Measurements from ENCODE around the gene PRMT1.

The PRMT1 gene

GRCh38 chr19:49701271-49701786, 24.3 kb downstream of the PRMT1 start:
- Mint-ChIP-seq H3K27me3 (ENCODE audit: low read depth, poor library complexity) (no peaks in the 10 kb centered on the region), H3K4me1 (peaks cover 28% of the 10 kb centered on the region), H3K36me3 (ENCODE audit: low read depth) (peaks cover 33% of the 10 kb centered on the region), H3K4me3 (peak overlapping the region; percentile 33), H3K9me3 (no peaks in the 10 kb centered on the region), H3K27ac (peak overlapping the region; percentile 92)
- TF ChIP-seq, protein P1, sequence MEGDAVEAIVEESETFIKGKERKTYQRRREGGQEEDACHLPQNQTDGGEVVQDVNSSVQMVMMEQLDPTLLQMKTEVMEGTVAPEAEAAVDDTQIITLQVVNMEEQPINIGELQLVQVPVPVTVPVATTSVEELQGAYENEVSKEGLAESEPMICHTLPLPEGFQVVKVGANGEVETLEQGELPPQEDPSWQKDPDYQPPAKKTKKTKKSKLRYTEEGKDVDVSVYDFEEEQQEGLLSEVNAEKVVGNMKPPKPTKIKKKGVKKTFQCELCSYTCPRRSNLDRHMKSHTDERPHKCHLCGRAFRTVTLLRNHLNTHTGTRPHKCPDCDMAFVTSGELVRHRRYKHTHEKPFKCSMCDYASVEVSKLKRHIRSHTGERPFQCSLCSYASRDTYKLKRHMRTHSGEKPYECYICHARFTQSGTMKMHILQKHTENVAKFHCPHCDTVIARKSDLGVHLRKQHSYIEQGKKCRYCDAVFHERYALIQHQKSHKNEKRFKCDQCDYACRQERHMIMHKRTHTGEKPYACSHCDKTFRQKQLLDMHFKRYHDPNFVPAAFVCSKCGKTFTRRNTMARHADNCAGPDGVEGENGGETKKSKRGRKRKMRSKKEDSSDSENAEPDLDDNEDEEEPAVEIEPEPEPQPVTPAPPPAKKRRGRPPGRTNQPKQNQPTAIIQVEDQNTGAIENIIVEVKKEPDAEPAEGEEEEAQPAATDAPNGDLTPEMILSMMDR (IDR thresholded peaks at IDR 0.05), result no peak
- DNase-seq, result peak; percentile 64

- Mint-ChIP-seq H3K4me1 (peaks cover 30% of the 10 kb centered on the region), H3K27ac (no peak overlapping the region), H3K27me3 (ENCODE audit: low read depth, poor library complexity) (no peaks in the 10 kb centered on the region), H3K4me3 (no peak overlapping the region), H3K9me3 (no peaks in the 10 kb centered on the region), H3K36me3 (ENCODE audit: low read depth) (peaks cover 39% of the 10 kb centered on the region)
- DNase-seq, result no peak
- TF ChIP-seq, protein P1 (IDR thresholded peaks at IDR 0.05), result no peak
Measured at GRCh38 chr19:49704888-49705642, 28.0 kb downstream of the PRMT1 start.

- Mint-ChIP-seq H3K4me3 (no peak overlapping the region), H3K36me3 (ENCODE audit: low read depth) (peaks cover 44% of the 10 kb centered on the region), H3K27me3 (ENCODE audit: low read depth, poor library complexity) (no peaks in the 10 kb centered on the region), H3K9me3 (no peaks in the 10 kb centered on the region), H3K27ac (peak overlapping the region; percentile 16), H3K4me1 (peaks cover 22% of the 10 kb centered on the region)
- TF ChIP-seq, protein P1 (IDR thresholded peaks at IDR 0.05), result no peak
- no peak for DNase-seq
Measured at GRCh38 chr19:49705919-49706318, 28.8 kb downstream of the PRMT1 start.

DNA sequence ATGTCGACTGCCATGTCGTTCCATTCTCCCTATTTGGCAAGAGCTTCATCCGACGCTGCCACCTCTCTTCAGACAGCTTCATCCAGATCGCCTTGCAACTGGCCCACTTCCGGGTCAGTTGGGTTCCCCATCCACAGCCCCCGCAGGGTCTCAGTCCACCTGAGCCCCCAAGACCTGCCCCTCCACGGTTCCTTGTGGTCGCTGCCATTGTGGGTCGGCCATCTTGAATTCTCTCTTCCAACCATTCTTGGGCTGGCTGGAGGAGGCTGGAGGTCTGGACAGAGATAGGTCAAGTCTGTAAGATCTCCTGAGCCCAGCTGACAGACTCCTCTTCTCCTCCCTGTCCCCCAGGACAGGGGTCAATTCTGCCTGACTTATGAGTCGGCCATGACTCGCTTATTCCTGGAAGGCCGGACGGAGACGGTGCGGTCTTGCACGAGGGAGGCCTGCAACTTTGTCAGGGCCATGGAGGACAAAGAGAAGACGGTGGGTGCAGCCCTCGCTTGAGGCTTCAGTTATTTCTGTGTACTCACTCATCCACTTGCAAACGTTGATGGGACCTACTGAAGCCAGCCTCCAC, 33.4 kb downstream of the PRMT1 start:
- TF ChIP-seq, protein P1 (IDR thresholded peaks at IDR 0.05), result no peak
- H3K9me3 Mint-ChIP-seq, result no peaks in the 10 kb centered on the region
- no peak overlapping the region for H3K4me3 Mint-ChIP-seq
- H3K27me3 Mint-ChIP-seq (ENCODE audit: low read depth, poor library complexity), result no peaks in the 10 kb centered on the region
- peaks cover 7% of the 10 kb centered on the region for H3K4me1 Mint-ChIP-seq
- peaks cover 73% of the 10 kb centered on the region for H3K36me3 Mint-ChIP-seq (ENCODE audit: low read depth)
- DNase-seq, result no peak
- H3K27ac Mint-ChIP-seq, result no peak overlapping the region

GRCh38 chr19:49712397-49712859, 35.4 kb downstream of the PRMT1 start:
- H3K4me3 Mint-ChIP-seq, result no peak overlapping the region
- peaks cover 64% of the 10 kb centered on the region for H3K36me3 Mint-ChIP-seq (ENCODE audit: low read depth)
- TF ChIP-seq, protein P1 (IDR thresholded peaks at IDR 0.05), result no peak
- H3K27me3 Mint-ChIP-seq (ENCODE audit: low read depth, poor library complexity), result no peaks in the 10 kb centered on the region
- no peaks in the 10 kb centered on the region for H3K9me3 Mint-ChIP-seq
- peak; percentile 48 for DNase-seq
- peaks cover under 1% of the 10 kb centered on the region for H3K4me1 Mint-ChIP-seq
- no peak overlapping the region for H3K27ac Mint-ChIP-seq

Measured in nephron progenitor cell (in vitro differentiated cells).